Suprapubic skin (tissue), 4 donors: Measurements from ENCODE around the gene NOVA1.

Experiments used
- CTCF ChIP-seq, 2 donors: fragments of 200-600 bp in 1 of 2; fragments of 450-650 bp in 1 of 2; sonication (generic) in 1 of 2; IDR thresholded peaks; one replicate each; pipeline ENCODE4 v1.5.1; 2016 to 2019; ENCODE audit warnings: antibody characterized with exemption in 2 of 2, mild to moderate bottlenecking in 1 of 2, moderate library complexity in 1 of 2
- POLR2A ChIP-seq, 2 donors: fragments of 450-650 bp; IDR thresholded peaks; one replicate each; pipeline ENCODE4 v1.6.1; 2017; ENCODE audit warnings: antibody characterized with exemption in 2 of 2, mild to moderate bottlenecking in 2 of 2, moderate library complexity in 2 of 2
- POLR2AphosphoS5 ChIP-seq, 3 donors: sonication (generic); formaldehyde crosslinking; IDR thresholded peaks; one replicate each; pipeline ENCODE4 v1.6.1; 2017; ENCODE audit warnings: antibody characterized with exemption in 3 of 3

GRCh38 chr14:26577711-26578110 lies 20.1 kb downstream of the NOVA1 start:
- TF ChIP-seq CTCF (IDR thresholded peaks at IDR 0.05), result no peak
- no peak for TF ChIP-seq POLR2AphosphoS5 (IDR thresholded peaks at IDR 0.05)
- no peak for TF ChIP-seq POLR2A (IDR thresholded peaks at IDR 0.05)
